Superior temporal gyrus (tissue), 1 donor: Measurements from ENCODE around the gene APOC4.
A peak's percentile ranks its signal among the peaks of the same experiment; 100 is the strongest.
"Not testable (repeated sequence)": the region's sequence is repeated elsewhere in the genome, so short reads cannot be mapped to it uniquely, and the experiment has no call there.

ENCODE experiments used
- DNase-seq: peaks from one replicate; pipeline ENCODE4 v3.0.0-alpha.2; 2016; ENCODE audit errors: extremely low spot score

The APOC4 gene

GRCh38 chr19:44914433-44915206 lies 27.4 kb upstream of the APOC4 start, which contains the start of gene APOC1:
Gene APOC1, plus strand, starts transcription at chr19:44914608. Its CDS starts 284 bp downstream, at chr19:44914892.
- peak; percentile 90 for DNase-seq

GRCh38 chr19:44924243-44924725 lies 17.8 kb upstream of the APOC4 start:
- DNase-seq: no peak

- peak; percentile 73 for DNase-seq
Observed at GRCh38 chr19:44925114-44925891, 16.7 kb upstream of the APOC4 start.

- not testable (repeated sequence) for DNase-seq
Observed at GRCh38 chr19:44926245-44927077, 15.6 kb upstream of the APOC4 start.

- DNase-seq: no peak
Observed at GRCh38 chr19:44927746-44928145, 14.3 kb upstream of the APOC4 start.

GRCh38 chr19:44930088-44930487 lies 11.9 kb upstream of the APOC4 start:
- no peak for DNase-seq

- no peak for DNase-seq
Observed at GRCh38 chr19:44931541-44931940, 10.5 kb upstream of the APOC4 start.

- DNase-seq: no peak
Observed at GRCh38 chr19:44939668-44940067, 2.4 kb upstream of the APOC4 start.

GRCh38 chr19:44943801-44944249 lies 1.8 kb downstream of the APOC4 start:
- no peak for DNase-seq

- no peak for DNase-seq
Observed at GRCh38 chr19:44947041-44947581, 5.1 kb downstream of the APOC4 start.

GRCh38 chr19:44948237-44948636 lies 6.2 kb downstream of the APOC4 start:
- DNase-seq: no peak

- DNase-seq: no peak
Observed at GRCh38 chr19:44948763-44949374, 6.8 kb downstream of the APOC4 start.

GRCh38 chr19:44949550-44949949 lies 7.5 kb downstream of the APOC4 start:
- DNase-seq: no peak

- peak; percentile 91 for DNase-seq
Observed at GRCh38 chr19:44951179-44952159, 9.4 kb downstream of the APOC4 start.

GRCh38 chr19:44954278-44954648 lies 12.2 kb downstream of the APOC4 start:
- no peak for DNase-seq

- peak; percentile 97 for DNase-seq
Observed at GRCh38 chr19:44954649-44955504, 12.8 kb downstream of the APOC4 start, which contains the start of gene CLPTM1. Gene CLPTM1, plus strand, starts transcription at chr19:44955380. Its CDS starts 16 bp downstream, at chr19:44955396.

GRCh38 chr19:44955505-44956439 lies 13.7 kb downstream of the APOC4 start:
- DNase-seq: no peak

GRCh38 chr19:44957526-44957925 lies 15.5 kb downstream of the APOC4 start:
- no peak for DNase-seq
